RWPE1 (cell line): ENCODE data around the gene PPIE.
A peak's percentile ranks its signal among the peaks of the same experiment; 100 is the strongest.
"Not testable (repeated sequence)": the region's sequence is repeated elsewhere in the genome, so short reads cannot be mapped to it uniquely, and the experiment has no call there.

Source experiments
- CTCF ChIA-PET: fragments of 350-600 bp; sonication (Branson Sonifier 250); formaldehyde crosslinking; extraction: SDS; loops from one replicate; lab custom pipeline; 2021; lab: Yijun Ruan, JAX
- POLR2A ChIA-PET: fragments of 400-600 bp; formaldehyde crosslinking; extraction: SDS; loops from one replicate; lab custom pipeline; 2020; ENCODE audit warnings: antibody characterized with exemption; ENCODE audit not compliant: low non-redundant PET; lab: Yijun Ruan, JAX
- DNase-seq: peaks from one replicate; pipeline ENCODE4 v3.0.0; 2012; ENCODE audit warnings: low spot score
- H3K27ac ChIP-seq: fragments of 450-650 bp; 2 replicates; pipeline ENCODE4 v1.5.1; 2017
- TF ChIP-seq, protein P1 (sequence below): fragments of 450-650 bp; conservative IDR thresholded peaks from 2 replicates; pipeline ENCODE4 v1.5.1; 2017; ENCODE audit warnings: low read depth, mild to moderate bottlenecking

PPIE gene

GRCh38 chr1:39782103-39782502 lies 43.4 kb downstream of the PPIE start:
- TF ChIP-seq, protein P1, sequence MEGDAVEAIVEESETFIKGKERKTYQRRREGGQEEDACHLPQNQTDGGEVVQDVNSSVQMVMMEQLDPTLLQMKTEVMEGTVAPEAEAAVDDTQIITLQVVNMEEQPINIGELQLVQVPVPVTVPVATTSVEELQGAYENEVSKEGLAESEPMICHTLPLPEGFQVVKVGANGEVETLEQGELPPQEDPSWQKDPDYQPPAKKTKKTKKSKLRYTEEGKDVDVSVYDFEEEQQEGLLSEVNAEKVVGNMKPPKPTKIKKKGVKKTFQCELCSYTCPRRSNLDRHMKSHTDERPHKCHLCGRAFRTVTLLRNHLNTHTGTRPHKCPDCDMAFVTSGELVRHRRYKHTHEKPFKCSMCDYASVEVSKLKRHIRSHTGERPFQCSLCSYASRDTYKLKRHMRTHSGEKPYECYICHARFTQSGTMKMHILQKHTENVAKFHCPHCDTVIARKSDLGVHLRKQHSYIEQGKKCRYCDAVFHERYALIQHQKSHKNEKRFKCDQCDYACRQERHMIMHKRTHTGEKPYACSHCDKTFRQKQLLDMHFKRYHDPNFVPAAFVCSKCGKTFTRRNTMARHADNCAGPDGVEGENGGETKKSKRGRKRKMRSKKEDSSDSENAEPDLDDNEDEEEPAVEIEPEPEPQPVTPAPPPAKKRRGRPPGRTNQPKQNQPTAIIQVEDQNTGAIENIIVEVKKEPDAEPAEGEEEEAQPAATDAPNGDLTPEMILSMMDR = no peak
- ChIA-PET CTCF (interaction anchor here (0.6 kb wide), 1 partner anchor 8 kb away, joined by 6 read pairs; no protein-coding TSS in a partner anchor), POLR2A (no interaction called here)
- no peak overlapping the region for H3K27ac ChIP-seq
- no peak for DNase-seq

GRCh38 chr1:39782685-39783084 lies 44.0 kb downstream of the PPIE start:
- H3K27ac ChIP-seq, POLR2A ChIA-PET, DNase-seq: not testable (repeated sequence)
- CTCF ChIA-PET = interaction anchor here (0.6 kb wide), 1 partner anchor 8 kb away, joined by 6 read pairs; no protein-coding TSS in a partner anchor

DNA sequence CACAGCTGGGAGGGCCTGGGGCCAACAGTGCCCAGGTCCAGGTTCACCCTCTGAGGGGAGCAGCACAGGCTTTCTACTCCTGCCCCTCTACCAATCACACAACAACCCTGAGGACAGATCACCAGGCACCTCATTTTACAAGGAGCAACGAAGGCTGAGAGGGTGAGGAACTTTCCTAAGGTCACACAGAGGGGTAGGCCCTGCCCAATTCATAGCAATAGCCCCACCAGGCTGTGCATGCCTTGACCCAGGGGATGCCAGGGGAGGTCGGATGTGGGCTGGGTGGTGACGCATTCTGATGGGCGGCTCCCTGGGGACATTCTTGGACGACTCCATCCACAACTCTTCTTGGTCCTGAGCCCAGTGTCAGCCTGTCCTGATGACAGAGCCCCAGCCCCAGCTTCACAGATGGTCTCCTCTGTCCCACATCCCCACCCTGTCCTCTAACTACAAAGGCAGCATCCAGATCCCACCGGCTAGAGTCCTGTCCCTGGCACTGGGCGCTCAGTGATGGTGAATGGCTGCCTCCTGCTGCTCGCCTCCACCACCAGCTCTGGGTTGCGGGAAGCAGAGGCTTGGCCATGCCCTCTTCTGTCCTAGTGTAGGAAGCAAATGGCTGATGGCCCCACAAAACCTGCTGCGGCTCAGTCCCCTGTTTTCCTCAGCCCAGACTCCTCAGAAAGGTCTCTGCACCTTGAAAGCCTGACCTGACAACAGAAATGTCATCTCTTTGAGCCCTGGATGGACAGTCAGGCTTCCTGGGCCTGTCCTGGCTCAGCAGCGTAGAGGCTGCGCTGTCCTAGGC lies 47.8 kb downstream of the PPIE start:
- H3K27ac ChIP-seq, POLR2A ChIA-PET, DNase-seq: not testable (repeated sequence)
- CTCF ChIA-PET = interaction anchor here (0.9 kb wide), 1 partner anchor 12 kb away, joined by 3 read pairs; no protein-coding TSS in a partner anchor

DNA sequence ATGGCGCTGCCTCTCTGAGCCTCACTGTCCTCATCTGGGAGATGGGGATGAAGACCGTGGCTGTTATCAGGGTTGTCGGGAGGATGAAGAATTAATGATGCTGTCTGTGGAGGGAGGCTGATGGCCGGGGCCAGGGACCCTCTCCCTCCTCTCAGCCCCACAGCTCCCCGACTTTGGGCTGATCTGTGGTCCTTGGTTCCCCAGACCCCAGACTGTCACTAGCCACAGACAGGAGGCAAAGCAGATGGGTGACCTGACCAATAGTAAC lies 48.4 kb downstream of the PPIE start:
- DNase-seq, CTCF ChIA-PET, H3K27ac ChIP-seq, POLR2A ChIA-PET: not testable (repeated sequence)

- ChIA-PET POLR2A (no interaction called here), CTCF (no interaction called here)
- TF ChIP-seq, protein P1 = no peak
- H3K27ac ChIP-seq = no peak overlapping the region
- DNase-seq = no peak
These were observed 48.8 kb downstream of the PPIE start for GRCh38 chr1:39787468-39787867.

DNA sequence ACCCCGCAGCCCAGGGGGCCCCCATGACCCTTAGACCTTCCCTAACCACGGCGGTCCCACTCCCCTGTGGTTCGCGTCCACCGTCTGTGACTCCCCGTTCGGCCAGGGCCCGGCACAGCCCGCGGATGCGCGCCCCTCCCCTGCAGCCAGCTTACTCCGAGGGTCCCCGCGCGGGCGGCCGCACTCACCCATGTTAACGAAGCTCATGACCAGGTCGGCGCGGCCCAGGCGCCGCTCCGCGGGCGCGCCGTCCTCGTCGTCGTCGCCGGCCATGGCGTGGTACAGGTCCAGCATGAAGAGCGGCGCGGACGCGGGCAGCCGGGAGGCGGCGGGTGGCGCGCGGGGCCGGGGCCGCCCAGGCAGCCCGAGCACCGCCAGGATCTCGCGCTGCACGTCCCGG lies 49.3 kb downstream of the PPIE start:
- ChIA-PET POLR2A (interaction anchor here (1.0 kb wide), 1 partner anchor 49 kb away, joined by 3 read pairs; the partner anchor contains the start of gene PPIE), CTCF (interaction anchor here (0.6 kb wide), 1 partner anchor 214 kb away, joined by 4 read pairs; no protein-coding TSS in a partner anchor)
- DNase-seq, H3K27ac ChIP-seq: not testable (repeated sequence)

GRCh38 chr1:39788426-39788757 lies 49.7 kb downstream of the PPIE start:
- no peak for DNase-seq
- TF ChIP-seq, protein P1 = no peak
- CTCF ChIA-PET = interaction anchor here (0.6 kb wide), 1 partner anchor 214 kb away, joined by 4 read pairs; no protein-coding TSS in a partner anchor
- no peak overlapping the region for H3K27ac ChIP-seq
- POLR2A ChIA-PET = interaction anchor here (1.0 kb wide), 1 partner anchor 49 kb away, joined by 3 read pairs; the partner anchor contains the start of gene PPIE

DNA sequence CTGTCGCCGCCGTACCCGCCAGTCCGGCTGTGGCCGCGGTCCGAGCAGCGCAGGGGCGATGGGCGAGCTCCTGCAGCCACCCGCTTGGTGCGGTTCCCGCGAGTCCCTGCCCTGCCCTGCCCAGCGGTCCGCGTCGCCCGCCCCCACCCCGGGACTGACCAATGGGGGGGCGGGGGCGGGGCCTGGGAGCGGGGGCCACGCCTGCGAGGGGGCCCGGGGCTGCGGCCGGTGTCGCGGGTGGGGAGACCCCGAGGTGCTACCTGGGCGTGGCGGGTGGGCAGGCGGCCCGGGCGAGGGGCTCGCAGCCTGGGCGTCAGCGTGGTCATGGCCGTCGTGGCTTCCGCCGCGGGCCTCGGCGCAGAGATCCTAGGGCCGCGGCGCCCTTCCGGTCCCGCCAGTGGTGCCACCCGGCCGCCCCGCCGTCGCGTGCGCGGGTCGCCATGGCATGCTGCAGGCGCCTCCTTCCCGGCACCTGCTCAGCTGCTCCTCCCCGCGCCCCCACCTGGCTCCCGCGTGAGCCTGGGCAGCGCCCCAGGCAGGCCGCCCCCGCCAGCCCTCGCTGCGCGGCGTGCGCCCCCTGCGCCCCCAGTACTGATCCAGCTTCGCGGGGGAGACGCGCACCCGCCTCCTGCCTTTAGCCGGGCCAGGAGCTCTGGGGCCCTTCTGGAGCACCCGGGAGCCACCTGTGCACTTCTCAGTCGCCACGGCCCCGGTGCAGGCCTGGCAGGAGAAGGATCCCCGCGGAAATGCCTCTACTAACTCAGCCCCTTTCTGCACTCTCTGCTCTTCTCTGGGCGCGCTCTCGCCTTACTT lies 50.3 kb downstream of the PPIE start, which contains the start of gene BMP8B:
BMP8B (minus strand) TSS at position 108 of the 813 bp plus-strand sequence. CDS start 380 bp downstream, outside the sequence.
- ChIA-PET POLR2A (interaction anchor here (0.5 to 1.0 kb wide), 2 partner anchors 10 to 50 kb away, joined by 3 to 4 read pairs; partner anchors contain the start of gene PPIE), CTCF (interaction anchor here (0.6 to 1.1 kb wide), 3 partner anchors 10 to 183 kb away, joined by 3 to 4 read pairs (median 3); no protein-coding TSS in a partner anchor)
- peak; percentile 79 for DNase-seq
- H3K27ac ChIP-seq = no peak within 1 kb of the TSS
- TF ChIP-seq, protein P1 = no peak
